NOMO-1 treated with dmso at 0.1 percent for 144 hours (cell line): ENCODE data around the gene ALKBH4.
"Not testable (repeated sequence)": the region's sequence is repeated elsewhere in the genome, so short reads cannot be mapped to it uniquely, and the experiment has no call there.

Experiments used
- DNase-seq: peaks from one replicate; lab custom pipeline; 2025; ENCODE audit not compliant: unreplicated experiment; lab: John Stamatoyannopoulos, UW

Gene ALKBH4

GRCh38 chr7:102478314-102479208 lies 13.9 kb upstream of the ALKBH4 start, which contains the start of gene POLR2J:
Gene POLR2J, minus strand, starts transcription at chr7:102478922. Its CDS starts 62 bp downstream, at chr7:102478860.
- not testable (repeated sequence) for DNase-seq

GRCh38 chr7:102474736-102475435 lies 10.2 kb upstream of the ALKBH4 start:
- DNase-seq: not testable (repeated sequence)

- DNase-seq: not testable (repeated sequence)
These were observed 9.5 kb upstream of the ALKBH4 start for GRCh38 chr7:102474116-102474515.

- DNase-seq: no peak
These were observed 8.8 kb upstream of the ALKBH4 start for GRCh38 chr7:102473271-102473991.

- no peak for DNase-seq
These were observed 7.7 kb upstream of the ALKBH4 start for GRCh38 chr7:102472126-102473041.

- DNase-seq: no peak
These were observed 7.1 kb upstream of the ALKBH4 start for GRCh38 chr7:102471791-102472125.

GRCh38 chr7:102469972-102470825 lies 5.5 kb upstream of the ALKBH4 start:
- no peak for DNase-seq

- DNase-seq: no peak
These were observed 4.8 kb upstream of the ALKBH4 start for GRCh38 chr7:102469351-102469971.

- no peak for DNase-seq
These were observed 4.1 kb upstream of the ALKBH4 start for GRCh38 chr7:102468478-102469350.

- no peak for DNase-seq
These were observed 3.2 kb upstream of the ALKBH4 start for GRCh38 chr7:102467581-102468477.

- DNase-seq: no peak
These were observed 1.4 kb upstream of the ALKBH4 start for GRCh38 chr7:102466097-102466496.

GRCh38 chr7:102463841-102464576 lies 654 bp downstream of the ALKBH4 start:
- DNase-seq: no peak

GRCh38 chr7:102460467-102460866 lies 4.2 kb downstream of the ALKBH4 start:
- DNase-seq: no peak

GRCh38 chr7:102459221-102459844 lies 5.3 kb downstream of the ALKBH4 start:
- DNase-seq: no peak

GRCh38 chr7:102457352-102457924 lies 7.2 kb downstream of the ALKBH4 start:
- no peak for DNase-seq

GRCh38 chr7:102456327-102456726 lies 8.3 kb downstream of the ALKBH4 start:
- DNase-seq: no peak
